A673 (cell line): ENCODE data around the gene STPG1. TPM values are rescaled to one million over a fixed set of nuclear protein-coding genes. Genes with fewer than 3 reads are reported as not detected.

Experiments used
- BruUV-seq: library from RNA; stranded (reverse); fragments of 400-500 nt; replicated peaks from 2 replicates; lab custom pipeline; 2021; lab: Mats Ljungman, UMichigan
- CTCF ChIA-PET: fragments of 300-600 bp; sonication (Branson Sonifier 250); formaldehyde crosslinking; loops from one replicate; lab custom pipeline; 2022; ENCODE audit warnings: antibody characterized with exemption; lab: Charles Lee
- POLR2A ChIA-PET: fragments of 300-600 bp; sonication (Branson Sonifier 250); formaldehyde crosslinking; loops from one replicate; lab custom pipeline; 2022; ENCODE audit warnings: antibody characterized with exemption; ENCODE audit not compliant: low non-redundant PET; lab: Charles Lee
- DNase-seq: peaks from one replicate; pipeline ENCODE4 v3.0.0-alpha.2; 2015; ENCODE audit warnings: low spot score
- H3K27ac ChIP-seq: fragments of 200-600 bp; sonication (generic); 2 replicates; pipeline ENCODE4 v1.5.1; 2016; ENCODE audit warnings: mixed run types, low read depth, mild to moderate bottlenecking, mixed read lengths, antibody characterized with exemption, low read length; ENCODE audit not compliant: poor library complexity, severe bottlenecking
- H3K27me3 ChIP-seq: fragments of 200-600 bp; sonication (generic); replicated peaks from 2 replicates; pipeline ENCODE4 v1.6.1; 2017; ENCODE audit warnings: mixed run types, low read depth, mild to moderate bottlenecking, mixed read lengths, antibody characterized with exemption, low read length; ENCODE audit not compliant: insufficient read depth, poor library complexity
- H3K36me3 ChIP-seq: fragments of 200-600 bp; sonication (generic); 2 replicates; pipeline ENCODE4 v1.6.1; 2016; ENCODE audit warnings: mixed run types, mild to moderate bottlenecking, mixed read lengths, antibody characterized with exemption, low read length; ENCODE audit not compliant: insufficient read depth, poor library complexity, severe bottlenecking
- H3K4me1 ChIP-seq: fragments of 200-600 bp; sonication (generic); 2 replicates; pipeline ENCODE4 v1.6.1; 2017; ENCODE audit warnings: mixed run types, mild to moderate bottlenecking, mixed read lengths, antibody characterized with exemption, low read length; ENCODE audit not compliant: insufficient read depth, poor library complexity, severe bottlenecking
- H3K4me3 ChIP-seq: fragments of 200-600 bp; sonication (generic); 2 replicates; pipeline ENCODE4 v1.5.1; 2016; ENCODE audit warnings: low read depth, mixed run types, mild to moderate bottlenecking, mixed read lengths, low read length; ENCODE audit not compliant: poor library complexity, severe bottlenecking
- H3K9me3 ChIP-seq: fragments of 200-600 bp; sonication (generic); 2 replicates; pipeline ENCODE4 v1.6.1; 2016; ENCODE audit warnings: mixed run types, low read depth, mild to moderate bottlenecking, mixed read lengths, antibody characterized with exemption, low read length; ENCODE audit not compliant: poor library complexity, severe bottlenecking
- CTCF ChIP-seq: fragments of 300-800, 200-600 bp; sonication (generic); conservative IDR thresholded peaks from 2 replicates; pipeline ENCODE4 v1.5.1; 2017; ENCODE audit warnings: low read depth, mild to moderate bottlenecking, antibody characterized with exemption, low read length, moderate library complexity, mixed read lengths
- EZH2 ChIP-seq: fragments of 200-600 bp; sonication (generic); IDR thresholded peaks from 2 replicates; pipeline ENCODE4 v1.6.1; 2017; ENCODE audit warnings: borderline replicate concordance, low read depth, mild to moderate bottlenecking, mixed read lengths, antibody characterized with exemption, low read length; ENCODE audit not compliant: poor library complexity, severe bottlenecking
- intact Hi-C: fragments of 100-400 bp; cut with micrococcal nuclease; formaldehyde crosslinking; loops from one replicate; pipeline ENCODE4 v1.10.0; 2022; ENCODE audit not compliant: unreplicated experiment
- total RNA-seq: library from RNA; stranded (reverse); gene quantifications from 2 replicates; pipeline ENCODE4 v1.2.3, GENCODE V29; 2021

The STPG1 gene
- total RNA-seq, 1 experiment from 2014 or later: 7.2 TPM

- BruUV-seq: no TSS peak
- H3K9me3 ChIP-seq: no peaks in the 10 kb centered on the region
- POLR2A ChIA-PET: interaction anchor here (0.6 kb wide), 1 partner anchor 102 kb away, joined by 4 read pairs; no protein-coding TSS in a partner anchor
- intact Hi-C loops: no loop called here
- H3K36me3 ChIP-seq: no peaks in the 10 kb centered on the region
- peaks cover 19% of the 10 kb centered on the region for H3K4me1 ChIP-seq
- no peak for TF ChIP-seq CTCF
- no peak for TF ChIP-seq EZH2
- no peak overlapping the region for H3K27ac ChIP-seq
- no peak overlapping the region for H3K4me3 ChIP-seq
- H3K27me3 ChIP-seq: no peaks in the 10 kb centered on the region
- CTCF ChIA-PET: no interaction called here
- peak; percentile 88 for DNase-seq
Observed at GRCh38 chr1:24364975-24365678, 48.5 kb downstream of the STPG1 start.

- TF ChIP-seq EZH2: no peak
- TF ChIP-seq CTCF: no peak
- Histone ChIP-seq H3K27me3 (no peaks in the 10 kb centered on the region), H3K4me3 (no peak overlapping the region), H3K9me3 (no peaks in the 10 kb centered on the region), H3K4me1 (peaks cover 19% of the 10 kb centered on the region), H3K27ac (no peak overlapping the region), H3K36me3 (no peaks in the 10 kb centered on the region)
- no TSS peak for BruUV-seq
- ChIA-PET POLR2A (interaction anchor here (0.6 kb wide), 1 partner anchor 101 kb away, joined by 4 read pairs; no protein-coding TSS in a partner anchor), CTCF (no interaction called here)
- DNase-seq: no peak
- intact Hi-C loops: no loop called here
Observed at GRCh38 chr1:24364605-24364974, 49.0 kb downstream of the STPG1 start.

- Histone ChIP-seq H3K36me3 (no peaks in the 10 kb centered on the region), H3K27me3 (no peaks in the 10 kb centered on the region), H3K4me3 (no peak overlapping the region), H3K9me3 (no peaks in the 10 kb centered on the region), H3K4me1 (peaks cover 19% of the 10 kb centered on the region), H3K27ac (no peak overlapping the region)
- TF ChIP-seq CTCF: no peak
- no peak for TF ChIP-seq EZH2
- intact Hi-C loops: no loop called here
- POLR2A ChIA-PET: no interaction called here
- DNase-seq: no peak
- CTCF ChIA-PET: no interaction called here
- BruUV-seq: no TSS peak
Observed at GRCh38 chr1:24363994-24364393, 49.6 kb downstream of the STPG1 start.
